ENCODE data around the gene GORASP1.

The GORASP1 gene

GRCh38 chr3:39097716-39098472, 9.5 kb downstream of the GORASP1 start:
- intact Hi-C loops (cut with DNase I; ENCODE audit: low total_unique reads): no loop called here
- Histone ChIP-seq H3K9me3 (no peaks in the 10 kb centered on the region), H3K36me3 (peaks cover 60 to 86% (median 72%) of the 10 kb centered on the region in 3 donors), H3K4me1 (peaks cover 0 to 14% (median 3%) of the 10 kb centered on the region in 4 donors), H3K27me3 (no peaks in the 10 kb centered on the region), H3K4me3 (no peak overlapping the region), H3K27ac (no peak overlapping the region)
- TF ChIP-seq CTCF (IDR thresholded peaks at IDR 0.05): no peak
- no peak for DNase-seq

- Histone ChIP-seq H3K4me1 (peaks cover 0 to 8% (median 0%) of the 10 kb centered on the region in 4 donors), H3K4me3 (no peak overlapping the region), H3K9me3 (no peaks in the 10 kb centered on the region), H3K36me3 (peaks cover 71 to 91% (median 83%) of the 10 kb centered on the region in 3 donors), H3K27me3 (no peaks in the 10 kb centered on the region), H3K27ac (no peak overlapping the region)
- intact Hi-C loops (cut with DNase I; ENCODE audit: low total_unique reads): no loop called here
- no peak for TF ChIP-seq CTCF (IDR thresholded peaks at IDR 0.05)
- no peak for DNase-seq
Measured at GRCh38 chr3:39096775-39097174, 10.7 kb downstream of the GORASP1 start.

- no peak overlapping the region for H3K27ac ChIP-seq
- no peak for DNase-seq
- no peaks in the 10 kb centered on the region for H3K9me3 ChIP-seq
- peaks cover 0 to 5% (median 0%) of the 10 kb centered on the region in 4 donors for H3K4me1 ChIP-seq
- H3K27me3 ChIP-seq: no peaks in the 10 kb centered on the region
- H3K4me3 ChIP-seq: no peak overlapping the region
- peaks cover 81 to 98% (median 89%) of the 10 kb centered on the region in 3 donors for H3K36me3 ChIP-seq
- intact Hi-C loops (cut with DNase I; ENCODE audit: low total_unique reads): no loop called here
- no peak for TF ChIP-seq CTCF (IDR thresholded peaks at IDR 0.05)
Measured at GRCh38 chr3:39095778-39096177, 11.6 kb downstream of the GORASP1 start.

GRCh38 chr3:39094851-39095677, 12.4 kb downstream of the GORASP1 start:
- intact Hi-C loops (cut with DNase I; ENCODE audit: low total_unique reads): no loop called here
- no peak overlapping the region for H3K27ac ChIP-seq
- H3K4me1 ChIP-seq: peaks cover 0 to 5% (median 0%) of the 10 kb centered on the region in 4 donors
- peaks cover 84 to 96% (median 86%) of the 10 kb centered on the region in 3 donors for H3K36me3 ChIP-seq
- no peak for TF ChIP-seq CTCF (IDR thresholded peaks at IDR 0.05)
- H3K27me3 ChIP-seq: no peaks in the 10 kb centered on the region
- H3K9me3 ChIP-seq: no peaks in the 10 kb centered on the region
- DNase-seq: no peak
- H3K4me3 ChIP-seq: no peak overlapping the region

- Histone ChIP-seq H3K27me3 (no peaks in the 10 kb centered on the region), H3K4me1 (no peaks in the 10 kb centered on the region), H3K36me3 (peaks cover 87 to 96% (median 90%) of the 10 kb centered on the region in 3 donors), H3K27ac (no peak overlapping the region), H3K4me3 (no peak overlapping the region), H3K9me3 (no peaks in the 10 kb centered on the region)
- no peak for DNase-seq
- TF ChIP-seq CTCF (IDR thresholded peaks at IDR 0.05): no peak
- intact Hi-C loops (cut with DNase I; ENCODE audit: low total_unique reads): no loop called here
Measured at GRCh38 chr3:39090922-39091321, 16.5 kb downstream of the GORASP1 start.
